SK-N-SH treated with all-trans-retinoic acid at 6 μM for 48 hours (cell line): Measurements from ENCODE around the gene DPP8.

Source experiments
- ATAC-seq: fragments of 200-7000 bp; cut with Tn5 transposase; 3 replicates; pipeline ENCODE4 v1.9.1; 2020; ENCODE audit warnings: mild to moderate bottlenecking, moderate library complexity
- ARNTL ChIP-seq: fragments of 450-650 bp; formaldehyde crosslinking; IDR thresholded peaks from 2 replicates; pipeline ENCODE4 v1.5.0; 2020; ENCODE audit warnings: low read depth, mild to moderate bottlenecking, moderate library complexity, borderline replicate concordance
- CSDC2 ChIP-seq: fragments of 250-450 bp; sonication (Bioruptor Pico); IDR thresholded peaks from 2 replicates; pipeline ENCODE4 v1.5.0; 2020; ENCODE audit warnings: mild to moderate bottlenecking, moderate library complexity
- ESRRG ChIP-seq: fragments of 250-450 bp; sonication (Bioruptor Pico); IDR thresholded peaks from 2 replicates; pipeline ENCODE4 v1.6.1; 2021; ENCODE audit warnings: mild to moderate bottlenecking
- ISL1 ChIP-seq: fragments of 250-450 bp; sonication (Bioruptor Pico); IDR thresholded peaks from 2 replicates; pipeline ENCODE4 v2.1.2; 2022; ENCODE audit warnings: mild to moderate bottlenecking, moderate library complexity
- OSR1 ChIP-seq: fragments of 250-450 bp; sonication (Bioruptor Pico); IDR thresholded peaks from 2 replicates; pipeline ENCODE4 v1.8.0; 2022; ENCODE audit warnings: moderate library complexity, mild to moderate bottlenecking, inconsistent platforms
- PPARA ChIP-seq: fragments of 250-450 bp; sonication (Bioruptor Pico); IDR thresholded peaks from 2 replicates; pipeline ENCODE4 v1.5.0; 2020; ENCODE audit warnings: mild to moderate bottlenecking, borderline replicate concordance
- RARB ChIP-seq: fragments of 250-450 bp; sonication (Bioruptor Pico); IDR thresholded peaks from 2 replicates; pipeline ENCODE4 v1.8.0; 2021; ENCODE audit warnings: mild to moderate bottlenecking, moderate library complexity
- SNAI2 ChIP-seq: fragments of 250-450 bp; sonication (Bioruptor Pico); IDR thresholded peaks from 2 replicates; pipeline ENCODE4 v1.5.0; 2020; ENCODE audit warnings: mild to moderate bottlenecking, moderate library complexity
- TCF4 ChIP-seq: fragments of 250-450 bp; sonication (Bioruptor Pico); IDR thresholded peaks from 2 replicates; pipeline ENCODE4 v1.8.0; 2021; ENCODE audit warnings: mild to moderate bottlenecking, moderate library complexity, borderline replicate concordance
- TOX ChIP-seq: fragments of 250-450 bp; sonication (Bioruptor Pico); IDR thresholded peaks from 2 replicates; pipeline ENCODE4 v1.8.0; 2021; ENCODE audit warnings: mild to moderate bottlenecking, moderate library complexity, borderline replicate concordance
- ZFP30 ChIP-seq: fragments of 450-650 bp; formaldehyde crosslinking; IDR thresholded peaks from 2 replicates; pipeline ENCODE4 v1.5.0; 2022; ENCODE audit warnings: mild to moderate bottlenecking, moderate library complexity
- TF ChIP-seq, protein P1 (sequence below): fragments of 250-450 bp; sonication (Bioruptor Pico); IDR thresholded peaks from 2 replicates; pipeline ENCODE4 v1.8.0; 2020; ENCODE audit warnings: mild to moderate bottlenecking, moderate library complexity, borderline replicate concordance
- TF ChIP-seq, protein P2 (sequence below): fragments of 250-450 bp; sonication (Bioruptor Pico); IDR thresholded peaks from 2 replicates; pipeline ENCODE4 v1.8.0; 2021; ENCODE audit warnings: low read depth, mild to moderate bottlenecking, moderate library complexity, borderline replicate concordance
- TF ChIP-seq, protein P3 (sequence below): fragments of 250-450 bp; sonication (Bioruptor Pico); IDR thresholded peaks from 2 replicates; pipeline ENCODE4 v1.5.0; 2020; ENCODE audit warnings: mild to moderate bottlenecking, moderate library complexity
- TF ChIP-seq, protein P4 (sequence below): fragments of 250-450 bp; sonication (Bioruptor Pico); IDR thresholded peaks from 2 replicates; pipeline ENCODE4 v1.5.1; 2021; ENCODE audit warnings: mild to moderate bottlenecking, moderate library complexity

The DPP8 gene

DNA sequence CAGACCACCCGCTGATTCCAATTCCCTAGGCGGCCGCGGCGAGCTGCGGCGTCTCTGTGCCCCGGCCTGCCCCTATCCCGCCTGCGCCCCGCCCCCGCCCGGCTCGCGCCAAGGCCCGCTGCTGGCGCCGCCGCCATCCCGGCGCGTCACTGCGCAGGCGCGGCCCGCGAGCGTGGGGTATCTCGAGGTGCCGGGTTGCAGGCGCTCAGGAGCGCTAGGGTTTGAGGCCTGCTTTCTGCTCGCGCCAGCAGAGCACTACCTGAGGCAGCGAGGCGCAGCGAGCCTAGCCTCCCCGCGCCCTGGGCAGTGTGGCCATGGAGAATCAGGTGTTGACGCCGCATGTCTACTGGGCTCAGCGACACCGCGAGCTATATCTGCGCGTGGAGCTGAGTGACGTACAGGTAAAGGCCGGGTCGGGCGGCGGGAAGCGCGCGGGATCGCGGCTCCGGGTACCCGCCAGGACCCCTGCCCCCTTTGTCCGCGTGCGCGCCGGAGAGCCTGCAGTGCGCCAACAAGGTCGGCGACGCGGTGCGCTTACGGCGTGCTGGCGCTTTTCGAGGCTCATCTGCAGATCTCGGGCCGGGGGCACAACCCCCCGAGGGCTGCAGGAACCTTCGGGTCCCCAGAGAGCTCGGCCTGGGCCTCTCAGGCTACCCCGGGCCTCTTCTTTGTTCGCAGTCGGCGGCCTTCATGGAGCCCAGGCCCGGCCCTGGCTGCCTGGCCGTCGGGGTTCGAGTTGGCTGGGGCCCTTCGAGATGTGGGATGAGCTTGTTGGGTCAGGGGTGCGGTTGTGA is 13.0 kb upstream of the DPP8 start, which contains the start of gene HACD3 (continued):
- TF ChIP-seq, protein P1, sequence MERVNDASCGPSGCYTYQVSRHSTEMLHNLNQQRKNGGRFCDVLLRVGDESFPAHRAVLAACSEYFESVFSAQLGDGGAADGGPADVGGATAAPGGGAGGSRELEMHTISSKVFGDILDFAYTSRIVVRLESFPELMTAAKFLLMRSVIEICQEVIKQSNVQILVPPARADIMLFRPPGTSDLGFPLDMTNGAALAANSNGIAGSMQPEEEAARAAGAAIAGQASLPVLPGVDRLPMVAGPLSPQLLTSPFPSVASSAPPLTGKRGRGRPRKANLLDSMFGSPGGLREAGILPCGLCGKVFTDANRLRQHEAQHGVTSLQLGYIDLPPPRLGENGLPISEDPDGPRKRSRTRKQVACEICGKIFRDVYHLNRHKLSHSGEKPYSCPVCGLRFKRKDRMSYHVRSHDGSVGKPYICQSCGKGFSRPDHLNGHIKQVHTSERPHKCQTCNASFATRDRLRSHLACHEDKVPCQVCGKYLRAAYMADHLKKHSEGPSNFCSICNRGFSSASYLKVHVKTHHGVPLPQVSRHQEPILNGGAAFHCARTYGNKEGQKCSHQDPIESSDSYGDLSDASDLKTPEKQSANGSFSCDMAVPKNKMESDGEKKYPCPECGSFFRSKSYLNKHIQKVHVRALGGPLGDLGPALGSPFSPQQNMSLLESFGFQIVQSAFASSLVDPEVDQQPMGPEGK: no peak
- TF ChIP-seq RARB (CRISPR knock-in tag) (no peak), TOX (no peak)
- TF ChIP-seq, protein P2, sequence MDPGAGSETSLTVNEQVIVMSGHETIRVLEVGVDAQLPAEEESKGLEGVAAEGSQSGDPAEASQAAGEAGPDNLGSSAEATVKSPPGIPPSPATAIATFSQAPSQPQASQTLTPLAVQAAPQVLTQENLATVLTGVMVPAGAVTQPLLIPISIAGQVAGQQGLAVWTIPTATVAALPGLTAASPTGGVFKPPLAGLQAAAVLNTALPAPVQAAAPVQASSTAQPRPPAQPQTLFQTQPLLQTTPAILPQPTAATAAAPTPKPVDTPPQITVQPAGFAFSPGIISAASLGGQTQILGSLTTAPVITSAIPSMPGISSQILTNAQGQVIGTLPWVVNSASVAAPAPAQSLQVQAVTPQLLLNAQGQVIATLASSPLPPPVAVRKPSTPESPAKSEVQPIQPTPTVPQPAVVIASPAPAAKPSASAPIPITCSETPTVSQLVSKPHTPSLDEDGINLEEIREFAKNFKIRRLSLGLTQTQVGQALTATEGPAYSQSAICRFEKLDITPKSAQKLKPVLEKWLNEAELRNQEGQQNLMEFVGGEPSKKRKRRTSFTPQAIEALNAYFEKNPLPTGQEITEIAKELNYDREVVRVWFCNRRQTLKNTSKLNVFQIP (CRISPR knock-in tag): no peak

DNA sequence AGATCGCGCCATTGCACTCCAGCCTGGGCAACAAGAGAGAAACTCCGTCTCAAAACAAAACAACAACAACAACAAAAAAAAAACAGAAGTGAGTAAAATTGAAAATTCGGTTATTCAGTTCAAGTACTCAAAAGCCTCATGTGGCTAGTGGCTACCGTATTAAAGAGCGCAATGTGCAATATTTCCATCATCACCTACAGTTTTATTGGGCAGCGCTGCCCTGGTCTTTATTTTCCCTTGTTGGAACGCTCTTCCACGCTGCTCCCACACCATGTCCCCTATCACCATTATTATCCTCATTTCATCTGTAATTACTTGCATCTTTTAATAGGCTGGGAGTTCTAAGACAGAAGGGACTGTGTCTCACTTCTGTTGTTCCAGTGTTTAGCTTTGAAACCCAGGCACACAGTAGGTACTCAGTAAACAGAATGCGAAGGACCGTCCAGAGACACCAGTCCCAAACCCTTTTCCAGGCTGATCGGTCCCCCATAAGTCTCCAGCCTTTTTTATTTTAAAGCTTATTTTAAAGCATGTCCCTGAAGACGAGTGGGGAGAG is 12.4 kb upstream of the DPP8 start:
- TF ChIP-seq OSR1 (CRISPR knock-in tag) (no peak), SNAI2 (CRISPR knock-in tag) (no peak), PPARA (CRISPR knock-in tag) (no peak), CSDC2 (CRISPR knock-in tag) (no peak), TCF4 (CRISPR knock-in tag) (no peak), ZFP30 (no peak)
- TF ChIP-seq, protein P3, sequence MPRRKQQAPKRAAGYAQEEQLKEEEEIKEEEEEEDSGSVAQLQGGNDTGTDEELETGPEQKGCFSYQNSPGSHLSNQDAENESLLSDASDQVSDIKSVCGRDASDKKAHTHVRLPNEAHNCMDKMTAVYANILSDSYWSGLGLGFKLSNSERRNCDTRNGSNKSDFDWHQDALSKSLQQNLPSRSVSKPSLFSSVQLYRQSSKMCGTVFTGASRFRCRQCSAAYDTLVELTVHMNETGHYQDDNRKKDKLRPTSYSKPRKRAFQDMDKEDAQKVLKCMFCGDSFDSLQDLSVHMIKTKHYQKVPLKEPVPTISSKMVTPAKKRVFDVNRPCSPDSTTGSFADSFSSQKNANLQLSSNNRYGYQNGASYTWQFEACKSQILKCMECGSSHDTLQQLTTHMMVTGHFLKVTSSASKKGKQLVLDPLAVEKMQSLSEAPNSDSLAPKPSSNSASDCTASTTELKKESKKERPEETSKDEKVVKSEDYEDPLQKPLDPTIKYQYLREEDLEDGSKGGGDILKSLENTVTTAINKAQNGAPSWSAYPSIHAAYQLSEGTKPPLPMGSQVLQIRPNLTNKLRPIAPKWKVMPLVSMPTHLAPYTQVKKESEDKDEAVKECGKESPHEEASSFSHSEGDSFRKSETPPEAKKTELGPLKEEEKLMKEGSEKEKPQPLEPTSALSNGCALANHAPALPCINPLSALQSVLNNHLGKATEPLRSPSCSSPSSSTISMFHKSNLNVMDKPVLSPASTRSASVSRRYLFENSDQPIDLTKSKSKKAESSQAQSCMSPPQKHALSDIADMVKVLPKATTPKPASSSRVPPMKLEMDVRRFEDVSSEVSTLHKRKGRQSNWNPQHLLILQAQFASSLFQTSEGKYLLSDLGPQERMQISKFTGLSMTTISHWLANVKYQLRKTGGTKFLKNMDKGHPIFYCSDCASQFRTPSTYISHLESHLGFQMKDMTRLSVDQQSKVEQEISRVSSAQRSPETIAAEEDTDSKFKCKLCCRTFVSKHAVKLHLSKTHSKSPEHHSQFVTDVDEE (CRISPR knock-in tag): no peak
- ATAC-seq: no peak

DNA sequence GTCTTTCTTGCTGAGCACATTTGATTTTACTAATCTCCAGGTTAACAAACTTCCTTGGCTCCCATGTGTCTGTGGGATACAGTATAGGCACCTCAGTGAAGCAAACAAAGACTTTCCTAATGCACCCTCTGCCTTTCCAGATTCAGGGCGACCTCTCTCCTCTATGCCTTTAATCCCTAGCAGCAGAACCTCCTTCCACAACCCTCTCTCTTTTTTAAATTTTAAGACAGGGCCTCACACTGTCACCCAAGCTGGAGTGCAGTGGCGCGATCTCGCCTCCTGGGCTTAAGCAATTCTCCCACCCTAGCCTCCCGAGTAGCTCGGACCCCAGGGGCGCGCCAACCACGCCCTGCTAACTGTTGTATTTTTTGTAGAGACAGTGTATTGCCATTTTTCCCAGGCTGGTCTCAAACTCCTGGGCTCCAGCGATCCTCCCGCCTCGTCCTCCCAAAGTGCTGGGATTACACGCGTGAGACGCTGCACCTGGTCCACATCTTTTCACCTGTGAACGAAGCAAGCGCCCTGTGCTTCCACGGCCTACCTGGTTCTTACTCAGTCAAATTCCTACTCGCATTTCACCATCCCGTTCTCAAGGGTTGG is 11.1 kb upstream of the DPP8 start:
- TF ChIP-seq, protein P2 (CRISPR knock-in tag): no peak
- ATAC-seq: no peak

DNA sequence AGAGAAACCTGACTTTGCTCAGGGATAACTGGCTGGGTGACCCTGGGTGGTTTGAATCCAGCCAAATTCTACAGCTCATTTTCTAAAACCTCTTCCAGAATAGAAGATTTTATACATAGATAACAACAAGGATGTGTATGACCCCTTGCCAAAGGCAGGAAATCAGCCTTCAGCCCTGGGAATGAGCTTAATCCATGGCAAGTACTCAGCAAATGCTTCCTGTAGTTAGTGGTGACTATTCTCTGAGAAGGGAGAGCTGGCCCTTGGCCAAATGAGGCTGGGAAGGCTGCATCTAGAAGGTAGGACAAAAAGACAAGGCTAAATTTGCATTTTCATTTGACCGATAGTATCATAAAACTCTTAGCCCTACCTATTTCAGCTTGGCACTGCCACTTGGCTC is 8.1 kb upstream of the DPP8 start:
- no peak for TF ChIP-seq TOX
- TF ChIP-seq, protein P4, sequence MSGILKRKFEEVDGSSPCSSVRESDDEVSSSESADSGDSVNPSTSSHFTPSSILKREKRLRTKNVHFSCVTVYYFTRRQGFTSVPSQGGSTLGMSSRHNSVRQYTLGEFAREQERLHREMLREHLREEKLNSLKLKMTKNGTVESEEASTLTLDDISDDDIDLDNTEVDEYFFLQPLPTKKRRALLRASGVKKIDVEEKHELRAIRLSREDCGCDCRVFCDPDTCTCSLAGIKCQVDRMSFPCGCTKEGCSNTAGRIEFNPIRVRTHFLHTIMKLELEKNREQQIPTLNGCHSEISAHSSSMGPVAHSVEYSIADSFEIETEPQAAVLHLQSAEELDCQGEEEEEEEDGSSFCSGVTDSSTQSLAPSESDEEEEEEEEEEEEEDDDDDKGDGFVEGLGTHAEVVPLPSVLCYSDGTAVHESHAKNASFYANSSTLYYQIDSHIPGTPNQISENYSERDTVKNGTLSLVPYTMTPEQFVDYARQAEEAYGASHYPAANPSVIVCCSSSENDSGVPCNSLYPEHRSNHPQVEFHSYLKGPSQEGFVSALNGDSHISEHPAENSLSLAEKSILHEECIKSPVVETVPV (CRISPR knock-in tag): no peak
- TF ChIP-seq, protein P3 (CRISPR knock-in tag): no peak
- no peak for TF ChIP-seq CSDC2 (CRISPR knock-in tag)
- TF ChIP-seq ESRRG (CRISPR knock-in tag): no peak
- no peak for TF ChIP-seq OSR1 (CRISPR knock-in tag)
- no peak for TF ChIP-seq ISL1 (CRISPR knock-in tag)
- TF ChIP-seq RARB (CRISPR knock-in tag): no peak
- no peak for TF ChIP-seq ARNTL (CRISPR knock-in tag)
- ATAC-seq: peak; percentile 58
